ENCODE data around the gene SLC17A9.

Gene SLC17A9

DNA sequence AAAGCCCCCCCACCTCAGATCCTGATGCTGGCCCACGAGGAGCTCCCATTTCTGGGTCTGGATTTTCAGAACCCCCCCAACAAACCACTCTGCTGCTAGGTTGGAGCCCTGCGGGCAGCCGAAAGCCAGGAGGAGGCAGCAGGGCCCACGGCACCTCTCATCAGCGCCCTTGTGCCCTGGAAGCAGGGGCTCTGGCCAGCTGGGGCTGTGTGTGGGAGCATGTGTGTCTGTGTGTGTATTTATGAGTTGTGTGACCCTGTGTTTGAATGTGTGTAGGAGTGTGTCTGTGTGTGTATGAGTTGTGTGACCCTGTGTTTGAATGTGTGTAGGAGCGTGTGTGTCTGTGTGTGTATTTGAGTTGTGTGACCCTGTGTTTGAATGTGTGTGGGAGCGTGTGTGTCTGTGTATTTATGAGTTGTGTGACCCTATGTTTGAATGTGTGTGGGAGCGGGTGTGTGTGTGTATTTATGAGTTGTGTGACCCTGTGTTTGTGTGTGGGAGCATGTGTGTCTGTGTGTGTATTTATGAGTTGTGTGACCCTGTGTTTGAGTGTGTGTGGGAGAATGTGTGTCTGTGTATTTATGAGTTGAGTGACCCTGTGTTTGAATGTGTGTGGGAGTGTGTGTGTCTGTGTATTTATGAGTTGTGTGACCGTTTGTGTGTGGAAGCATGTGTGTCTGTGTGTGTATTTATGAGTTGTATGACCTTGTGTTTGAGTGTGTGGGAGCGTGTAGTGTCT lies 18.9 kb downstream of the SLC17A9 start:
- no peak for DNase-seq (ENCODE audit: low read depth)
- TF ChIP-seq, protein P1, sequence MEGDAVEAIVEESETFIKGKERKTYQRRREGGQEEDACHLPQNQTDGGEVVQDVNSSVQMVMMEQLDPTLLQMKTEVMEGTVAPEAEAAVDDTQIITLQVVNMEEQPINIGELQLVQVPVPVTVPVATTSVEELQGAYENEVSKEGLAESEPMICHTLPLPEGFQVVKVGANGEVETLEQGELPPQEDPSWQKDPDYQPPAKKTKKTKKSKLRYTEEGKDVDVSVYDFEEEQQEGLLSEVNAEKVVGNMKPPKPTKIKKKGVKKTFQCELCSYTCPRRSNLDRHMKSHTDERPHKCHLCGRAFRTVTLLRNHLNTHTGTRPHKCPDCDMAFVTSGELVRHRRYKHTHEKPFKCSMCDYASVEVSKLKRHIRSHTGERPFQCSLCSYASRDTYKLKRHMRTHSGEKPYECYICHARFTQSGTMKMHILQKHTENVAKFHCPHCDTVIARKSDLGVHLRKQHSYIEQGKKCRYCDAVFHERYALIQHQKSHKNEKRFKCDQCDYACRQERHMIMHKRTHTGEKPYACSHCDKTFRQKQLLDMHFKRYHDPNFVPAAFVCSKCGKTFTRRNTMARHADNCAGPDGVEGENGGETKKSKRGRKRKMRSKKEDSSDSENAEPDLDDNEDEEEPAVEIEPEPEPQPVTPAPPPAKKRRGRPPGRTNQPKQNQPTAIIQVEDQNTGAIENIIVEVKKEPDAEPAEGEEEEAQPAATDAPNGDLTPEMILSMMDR (IDR thresholded peaks at IDR 0.05; ENCODE audit: low read depth, low read length, missing control alignments), result no peak

DNA sequence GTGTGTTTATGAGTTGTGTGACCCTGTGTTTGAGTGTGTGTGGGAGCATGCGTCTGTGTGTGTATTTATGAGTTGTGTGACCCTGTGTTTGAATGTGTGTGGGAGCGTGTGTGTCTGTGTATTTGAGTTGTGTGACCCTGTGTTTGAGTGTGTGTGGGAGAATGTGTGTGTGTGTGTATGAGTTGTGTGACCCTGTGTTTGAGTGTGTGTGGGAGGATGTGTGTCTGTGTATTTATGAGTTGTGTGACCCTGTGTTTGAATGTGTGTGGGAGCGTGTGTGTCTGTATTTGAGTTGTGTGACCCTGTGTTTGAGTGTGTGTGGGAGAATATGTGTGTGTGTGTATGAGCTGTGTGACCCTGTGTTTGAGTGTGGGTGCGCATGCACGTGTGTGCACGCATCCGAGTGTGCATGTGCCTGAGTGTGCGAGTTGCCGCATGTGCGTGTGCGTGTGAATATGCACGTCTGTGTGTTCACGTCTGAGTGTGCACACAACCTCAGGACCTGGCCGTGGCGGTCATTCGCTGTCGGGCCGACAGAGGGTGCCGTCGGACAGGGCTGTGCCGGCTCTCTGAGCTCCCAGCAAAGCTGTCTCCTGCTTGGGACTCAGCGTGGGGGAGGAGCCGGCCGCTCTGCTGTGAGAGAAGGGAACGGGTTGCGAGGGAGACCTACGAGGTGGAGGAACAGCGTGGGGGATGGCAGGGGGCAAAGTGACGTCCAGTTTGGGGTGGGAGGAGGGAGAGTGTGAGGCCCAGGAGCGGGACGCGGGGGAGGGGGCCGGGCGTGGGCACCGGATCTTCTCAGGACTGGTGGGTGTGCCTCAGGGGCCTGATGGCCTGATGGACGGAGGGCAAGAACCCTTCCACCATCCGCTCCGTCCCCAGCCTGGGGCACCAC lies 19.7 kb downstream of the SLC17A9 start:
- DNase-seq (ENCODE audit: low read depth), result peak; percentile 46
- H3K4me3 ChIP-seq (ENCODE audit: low read depth, low read length), result no peak overlapping the region
- TF ChIP-seq, protein P1 (IDR thresholded peaks at IDR 0.05; ENCODE audit: low read depth, low read length, missing control alignments), result peak; percentile 95

More for the DNA sequence above, 18.9 kb downstream of the SLC17A9 start:
- no peak overlapping the region for H3K4me3 ChIP-seq (ENCODE audit: low read depth, low read length)

DNA sequence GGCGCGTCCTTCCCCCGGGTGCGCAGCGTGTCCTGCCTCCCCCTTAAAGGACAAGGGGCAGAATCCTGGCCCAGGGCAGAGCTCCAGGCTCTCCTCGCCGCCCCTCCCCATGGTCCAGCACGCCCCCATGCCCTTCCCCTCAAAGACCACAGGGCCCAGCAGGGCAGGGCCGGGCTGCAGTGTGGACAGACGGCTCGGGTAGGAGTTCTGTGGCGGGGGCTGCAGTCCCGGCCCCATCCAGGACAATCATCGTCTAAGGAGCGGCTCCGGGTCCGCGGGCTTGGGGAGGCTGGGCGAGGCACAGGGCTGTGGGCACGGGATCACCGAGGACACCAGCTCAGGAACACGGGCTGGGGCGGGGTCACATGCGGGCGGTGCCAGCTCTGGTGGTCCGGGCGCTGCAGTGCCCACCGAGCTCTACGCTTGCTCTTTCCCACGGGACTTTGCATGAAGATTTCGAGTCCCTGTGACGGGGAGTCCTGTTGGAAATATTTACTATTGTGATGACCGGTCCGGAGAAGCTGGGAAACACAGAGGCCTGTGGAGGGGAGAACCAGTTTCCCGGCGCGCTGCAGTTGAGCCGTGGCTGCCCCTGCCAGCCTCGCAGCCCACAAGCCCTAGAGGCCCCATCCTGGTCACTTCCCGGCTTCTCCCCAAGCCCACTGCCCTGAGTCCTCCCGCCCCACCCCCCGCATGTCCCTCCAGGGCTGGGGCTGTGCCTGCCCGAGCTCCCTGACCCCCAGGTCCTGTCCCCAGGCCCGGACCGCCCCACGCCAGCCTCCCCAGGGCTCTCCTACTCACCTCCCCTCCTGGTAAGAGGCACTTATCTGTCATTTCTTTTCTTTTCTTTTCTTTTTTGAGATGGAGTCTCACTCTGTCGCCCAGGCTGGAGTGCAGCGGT lies 20.6 kb downstream of the SLC17A9 start:
- no peak overlapping the region for H3K4me3 ChIP-seq (ENCODE audit: low read depth, low read length)
- TF ChIP-seq, protein P1 (IDR thresholded peaks at IDR 0.05; ENCODE audit: low read depth, low read length, missing control alignments), result no peak

DNA sequence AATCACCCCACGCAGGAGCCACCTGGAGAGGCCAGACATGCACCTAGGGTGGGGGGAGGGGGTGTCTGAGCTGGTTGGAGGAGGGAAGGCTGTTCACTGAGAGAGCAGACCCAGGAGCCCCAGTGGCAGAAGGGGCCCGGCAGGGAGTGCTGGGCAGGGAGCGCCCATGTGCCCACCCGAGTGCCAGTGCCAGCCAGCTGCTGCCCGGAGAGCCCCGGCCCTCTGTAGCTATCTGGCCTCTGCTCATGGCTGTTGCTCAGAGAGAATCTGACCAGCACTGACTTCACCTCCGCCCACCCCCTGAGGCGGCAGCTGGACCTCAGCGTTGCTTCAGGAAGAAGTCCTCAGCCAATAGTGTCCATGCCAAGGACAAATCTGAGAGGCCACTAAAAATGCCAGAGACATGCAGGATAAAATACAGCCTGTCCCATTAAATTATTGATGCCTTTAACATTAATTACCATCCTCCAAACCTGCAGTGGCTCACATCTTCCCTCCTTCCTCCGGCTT lies 22.8 kb downstream of the SLC17A9 start:
- TF ChIP-seq, protein P1 (IDR thresholded peaks at IDR 0.05; ENCODE audit: low read depth, low read length, missing control alignments), result no peak
- no peak for DNase-seq (ENCODE audit: low read depth)
- H3K4me3 ChIP-seq (ENCODE audit: low read depth, low read length), result no peak overlapping the region

More for the DNA sequence above, 20.6 kb downstream of the SLC17A9 start:
- no peak for DNase-seq (ENCODE audit: low read depth)

DNA sequence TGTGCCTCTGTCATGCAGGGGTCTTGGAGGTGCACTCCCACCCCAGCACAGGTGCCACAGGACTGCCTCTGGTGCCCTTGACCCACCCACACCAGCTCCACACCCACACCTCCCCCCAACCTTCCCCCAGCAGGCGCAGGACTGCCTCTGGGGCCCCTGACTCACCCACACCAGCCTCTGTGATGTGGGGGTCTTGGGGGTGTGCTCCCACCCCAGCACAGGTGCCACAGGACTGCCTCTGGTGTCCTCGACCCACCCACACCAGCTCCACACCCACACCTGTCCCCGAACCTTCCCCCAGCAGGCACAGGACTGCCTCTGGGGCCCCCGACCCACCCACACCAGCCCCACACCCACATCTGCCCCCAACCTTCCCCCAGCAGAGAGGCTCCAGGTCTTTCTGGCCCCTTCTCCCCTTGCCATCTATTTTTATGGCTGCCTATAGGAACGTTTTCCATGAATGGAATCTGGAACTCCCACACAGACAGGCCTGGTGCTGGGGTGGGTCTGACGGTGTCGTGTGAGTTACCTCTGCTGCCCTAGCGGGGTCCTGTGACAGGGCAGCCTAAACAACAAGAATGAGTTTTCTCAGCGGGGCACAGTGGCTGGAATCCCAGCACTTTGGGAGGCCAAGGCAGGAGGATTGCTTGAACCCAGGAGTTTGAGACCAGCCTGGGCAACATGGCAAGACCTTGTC lies 23.5 kb downstream of the SLC17A9 start:
- no peak for DNase-seq (ENCODE audit: low read depth)
- H3K4me3 ChIP-seq (ENCODE audit: low read depth, low read length), result no peak overlapping the region
- TF ChIP-seq, protein P1 (IDR thresholded peaks at IDR 0.05; ENCODE audit: low read depth, low read length, missing control alignments), result no peak

DNA sequence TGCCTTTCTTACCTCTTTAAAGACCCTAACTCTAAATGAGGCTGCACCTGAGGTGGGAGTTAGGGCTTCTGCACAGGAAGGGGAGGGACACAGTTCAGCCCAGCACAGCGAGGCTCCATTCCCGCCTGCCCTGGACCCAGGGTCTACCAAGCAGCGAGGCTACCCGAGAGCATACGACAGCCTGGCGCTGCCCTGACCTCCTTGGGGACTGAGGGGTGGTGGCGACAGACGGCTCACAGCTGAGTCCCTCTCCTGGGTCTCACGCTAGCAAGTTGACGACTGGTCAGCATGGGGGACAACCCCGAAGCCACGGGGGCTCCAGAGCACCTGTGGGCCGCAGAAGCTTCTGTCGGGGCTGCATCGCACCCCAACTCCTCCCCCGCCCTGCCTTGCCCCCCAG lies 24.4 kb downstream of the SLC17A9 start:
- DNase-seq (ENCODE audit: low read depth), result no peak
- TF ChIP-seq, protein P1 (IDR thresholded peaks at IDR 0.05; ENCODE audit: low read depth, low read length, missing control alignments), result no peak
- H3K4me3 ChIP-seq (ENCODE audit: low read depth, low read length), result no peak overlapping the region
